ENCODE results near the gene ZNF821. TPM values are rescaled to one million over a fixed set of nuclear protein-coding genes. Genes with fewer than 3 reads are reported as not detected.

The ZNF821 gene
- total and polyA plus RNA-seq, 8 donors = 3.0 to 12.6 (median 4.0) TPM

GRCh38 chr16:71930013-71930563 is 46.1 kb upstream of the ZNF821 start:
- H3K36me3 ChIP-seq = peaks cover 5 to 35% (median 10%) of the 10 kb centered on the region in 3 donors
- 65 to 77% methylated on average over 5 of the region's 5 CpGs for WGBS, 2 donors
- H3K4me3 ChIP-seq = no peak overlapping the region
- no peaks in the 10 kb centered on the region for H3K9me3 ChIP-seq
- H3K27me3 ChIP-seq = no peaks in the 10 kb centered on the region
- FAIRE-seq (no peak), DNase-seq (no peak), ATAC-seq (no peak)
- intact Hi-C loops (cut with DNase I) = no loop called here
- TF ChIP-seq CTCF (IDR thresholded peaks at IDR 0.05) = no peak
- H3K27ac ChIP-seq = no peak overlapping the region
- peaks cover 6 to 9% (median 8%) of the 10 kb centered on the region in 3 donors for H3K4me1 ChIP-seq

- Histone ChIP-seq H3K27me3 (no peaks in the 10 kb centered on the region), H3K4me1 (peaks cover 6 to 9% (median 8%) of the 10 kb centered on the region in 3 donors), H3K36me3 (peaks cover 5 to 43% (median 11%) of the 10 kb centered on the region in 3 donors), H3K9me3 (no peaks in the 10 kb centered on the region), H3K27ac (no peak overlapping the region), H3K4me3 (no peak overlapping the region)
- FAIRE-seq (no peak), DNase-seq (no peak), ATAC-seq (peak in 2 of 4 donors; percentile 25 to 42)
- WGBS, 2 donors = 49 to 58% methylated on average over 3 of the region's 3 CpGs
- intact Hi-C loops (cut with DNase I) = no loop called here
- TF ChIP-seq CTCF (IDR thresholded peaks at IDR 0.05) = no peak
Observed at GRCh38 chr16:71929048-71929447, 45.1 kb upstream of the ZNF821 start.

- 74 to 78% methylated on average over 5 of the region's 5 CpGs for WGBS, 2 donors
- no peak for TF ChIP-seq CTCF (IDR thresholded peaks at IDR 0.05)
- Histone ChIP-seq H3K27ac (no peak overlapping the region), H3K36me3 (peaks cover 5 to 56% (median 21%) of the 10 kb centered on the region in 3 donors), H3K27me3 (no peaks in the 10 kb centered on the region), H3K9me3 (no peaks in the 10 kb centered on the region), H3K4me1 (peaks cover 6 to 9% (median 8%) of the 10 kb centered on the region in 3 donors), H3K4me3 (no peak overlapping the region)
- intact Hi-C loops (cut with DNase I) = no loop called here
- ATAC-seq (peak in 2 of 4 donors; percentile 11 to 15), FAIRE-seq (no peak), DNase-seq (no peak)
Observed at GRCh38 chr16:71927787-71928186, 43.8 kb upstream of the ZNF821 start.

- intact Hi-C loops (cut with DNase I) = no loop called here
- DNase-seq = no peak
- Histone ChIP-seq H3K27me3 (no peaks in the 10 kb centered on the region), H3K4me1 (peaks cover 6 to 9% (median 8%) of the 10 kb centered on the region in 3 donors), H3K36me3 (peaks cover 5 to 60% (median 25%) of the 10 kb centered on the region in 3 donors), H3K27ac (peak overlapping the region in 2 of 4 donors; percentile 12 to 27), H3K9me3 (no peaks in the 10 kb centered on the region), H3K4me3 (no peak overlapping the region)
- FAIRE-seq = no peak
- ATAC-seq = peak in 3 of 4 donors; percentile 34 to 44 (median 44)
- whole genome bisulfite sequencing, 2 donors = 54 to 57% methylated on average over 3 of the region's 3 CpGs
- TF ChIP-seq CTCF (IDR thresholded peaks at IDR 0.05) = no peak
Observed at GRCh38 chr16:71927383-71927782, 43.4 kb upstream of the ZNF821 start.

- FAIRE-seq (no peak), ATAC-seq (no peak), DNase-seq (no peak)
- intact Hi-C loops (cut with DNase I) = no loop called here
- Histone ChIP-seq H3K27ac (no peak overlapping the region), H3K27me3 (no peaks in the 10 kb centered on the region), H3K4me3 (no peak overlapping the region), H3K36me3 (peaks cover 5 to 84% (median 49%) of the 10 kb centered on the region in 3 donors), H3K9me3 (no peaks in the 10 kb centered on the region), H3K4me1 (peaks cover 4 to 8% (median 5%) of the 10 kb centered on the region in 3 donors)
- no peak for TF ChIP-seq CTCF (IDR thresholded peaks at IDR 0.05)
- 96 to 100% methylated on average over 1 to 2 of the region's 2 CpGs for WGBS, 2 donors
Observed at GRCh38 chr16:71924710-71925109, 40.7 kb upstream of the ZNF821 start.
